Stimulated activated memory B cell treated with anti-CD40 and anti-IgM and Interleukin-4, amounts not matched to agents 10 μg/mL and 1 μg/mL and 100 μg/mL, for 72 hours (primary cell): Measurements from ENCODE around the gene FBXO42.
"Not testable (repeated sequence)": the region's sequence is repeated elsewhere in the genome, so short reads cannot be mapped to it uniquely, and the experiment has no call there.

Experiments
- ATAC-seq: fragments of 150-1000 bp; cut with Tn5 transposase; 2 replicates; pipeline ENCODE4 v1.10.0; 2021
- H3K27ac Mint-ChIP-seq: one replicate; pipeline ENCODE4 v1.8.0; 2022; ENCODE audit warnings: mild to moderate bottlenecking, mixed read lengths
- H3K27me3 Mint-ChIP-seq: one replicate; pipeline ENCODE4 v1.8.0; 2022; ENCODE audit warnings: mixed read lengths
- H3K36me3 Mint-ChIP-seq: one replicate; pipeline ENCODE4 v1.8.0; 2022; ENCODE audit warnings: mixed read lengths
- H3K4me1 Mint-ChIP-seq: one replicate; pipeline ENCODE4 v1.8.0; 2022; ENCODE audit warnings: mixed read lengths
- H3K4me3 Mint-ChIP-seq: one replicate; pipeline ENCODE4 v1.8.0; 2022; ENCODE audit warnings: mild to moderate bottlenecking, moderate library complexity, mixed read lengths
- H3K9me3 Mint-ChIP-seq: one replicate; pipeline ENCODE4 v1.8.0; 2022; ENCODE audit warnings: mixed read lengths

FBXO42 gene

DNA sequence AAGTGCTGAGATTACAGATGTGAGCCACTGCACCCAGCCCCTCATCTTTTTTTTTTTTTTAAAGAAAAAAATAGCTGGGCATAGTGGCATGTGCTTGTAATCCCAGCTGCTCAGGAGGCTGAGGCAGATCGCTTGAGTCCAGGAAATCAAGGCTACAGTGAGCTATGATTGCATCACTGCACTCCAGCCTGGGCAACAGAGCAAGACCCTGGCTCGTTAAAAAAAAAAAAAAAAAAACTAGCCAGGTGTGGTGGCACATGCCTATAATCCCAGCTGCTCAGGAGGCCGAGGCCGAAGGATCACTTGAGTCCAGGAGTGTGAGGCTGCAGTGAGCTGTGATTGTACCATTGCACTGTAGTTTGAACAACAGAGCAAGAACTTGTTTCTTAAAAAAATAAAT lies 28.6 kb upstream of the FBXO42 start:
- Mint-ChIP-seq H3K4me3 (no peak overlapping the region), H3K4me1 (peaks cover 77% of the 10 kb centered on the region), H3K9me3 (no peaks in the 10 kb centered on the region), H3K27me3 (no peaks in the 10 kb centered on the region), H3K27ac (no peak overlapping the region), H3K36me3 (peaks cover 43% of the 10 kb centered on the region)
- ATAC-seq = no peak

DNA sequence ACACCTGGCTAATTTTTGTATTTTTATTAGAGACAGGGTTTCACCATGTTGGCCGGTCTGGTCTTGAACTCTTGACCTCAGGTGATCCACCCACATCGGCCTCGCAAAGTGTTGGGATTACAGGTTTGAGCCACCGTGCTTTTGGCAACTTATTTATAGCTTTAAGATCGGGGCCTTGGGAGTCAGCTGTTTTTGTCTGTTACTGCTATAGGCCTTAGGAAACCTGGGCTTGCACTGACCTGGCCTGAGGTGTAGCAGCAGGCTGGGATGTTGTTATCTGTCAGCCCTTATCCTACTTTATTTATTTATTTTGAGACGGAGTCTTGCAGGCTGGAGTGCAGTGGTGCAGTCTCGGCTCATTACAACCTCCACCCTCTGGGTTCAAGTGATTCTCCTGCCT lies 26.2 kb upstream of the FBXO42 start:
- peaks cover 73% of the 10 kb centered on the region for H3K4me1 Mint-ChIP-seq
- H3K36me3 Mint-ChIP-seq = peaks cover 36% of the 10 kb centered on the region
- no peak overlapping the region for H3K4me3 Mint-ChIP-seq
- H3K27ac Mint-ChIP-seq = peak overlapping the region; percentile 22
- no peaks in the 10 kb centered on the region for H3K9me3 Mint-ChIP-seq
- ATAC-seq = no peak
- H3K27me3 Mint-ChIP-seq = no peaks in the 10 kb centered on the region

- peaks cover 74% of the 10 kb centered on the region for H3K4me1 Mint-ChIP-seq
- no peak overlapping the region for H3K4me3 Mint-ChIP-seq
- ATAC-seq = no peak
- H3K27me3 Mint-ChIP-seq = no peaks in the 10 kb centered on the region
- peaks cover 37% of the 10 kb centered on the region for H3K36me3 Mint-ChIP-seq
- H3K27ac Mint-ChIP-seq = peak overlapping the region; percentile 31
- no peaks in the 10 kb centered on the region for H3K9me3 Mint-ChIP-seq
These were observed 24.7 kb upstream of the FBXO42 start for GRCh38 chr1:16376971-16377370.

DNA sequence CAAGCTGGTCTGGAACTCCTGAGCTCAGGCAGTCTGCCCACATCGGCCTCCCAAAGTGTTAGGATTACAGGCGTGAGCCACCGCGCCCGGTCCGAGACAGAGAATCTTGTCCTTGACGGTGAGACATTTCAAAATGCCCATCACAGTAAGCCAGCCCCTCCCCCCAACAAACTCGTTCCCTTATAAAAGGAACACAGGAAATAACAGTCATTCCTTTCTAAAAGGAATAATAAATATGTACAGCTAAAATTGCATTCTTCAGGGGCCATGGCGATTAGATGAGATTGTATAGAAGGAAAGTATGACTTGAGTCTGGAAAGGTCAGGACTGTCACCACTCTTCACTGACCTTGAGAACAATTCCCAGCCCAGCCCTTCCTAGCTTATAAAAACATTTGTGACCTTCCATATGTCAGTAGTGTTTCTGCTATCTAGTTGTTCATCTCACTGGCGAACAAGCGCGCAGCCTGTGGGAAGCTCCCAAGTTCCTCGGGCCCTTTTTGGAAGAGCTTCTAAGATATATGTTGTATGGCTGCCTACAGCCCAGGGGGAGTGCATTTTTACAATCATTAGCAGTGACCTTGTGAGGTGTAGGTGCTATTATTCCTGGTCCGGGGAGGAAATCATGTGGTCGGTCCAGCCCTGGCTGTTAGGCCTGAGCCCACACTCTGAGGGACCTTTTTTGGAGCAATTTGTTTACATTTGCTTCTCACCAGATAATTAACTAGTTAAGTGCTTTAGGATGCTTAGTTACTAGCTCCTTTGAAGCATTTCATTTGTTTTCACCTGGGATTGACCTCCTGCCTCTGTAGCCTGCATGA lies 23.5 kb upstream of the FBXO42 start:
- no peak for ATAC-seq
- Mint-ChIP-seq H3K4me1 (peaks cover 81% of the 10 kb centered on the region), H3K9me3 (no peaks in the 10 kb centered on the region), H3K27ac (no peak overlapping the region), H3K4me3 (no peak overlapping the region), H3K27me3 (no peaks in the 10 kb centered on the region), H3K36me3 (peaks cover 42% of the 10 kb centered on the region)

DNA sequence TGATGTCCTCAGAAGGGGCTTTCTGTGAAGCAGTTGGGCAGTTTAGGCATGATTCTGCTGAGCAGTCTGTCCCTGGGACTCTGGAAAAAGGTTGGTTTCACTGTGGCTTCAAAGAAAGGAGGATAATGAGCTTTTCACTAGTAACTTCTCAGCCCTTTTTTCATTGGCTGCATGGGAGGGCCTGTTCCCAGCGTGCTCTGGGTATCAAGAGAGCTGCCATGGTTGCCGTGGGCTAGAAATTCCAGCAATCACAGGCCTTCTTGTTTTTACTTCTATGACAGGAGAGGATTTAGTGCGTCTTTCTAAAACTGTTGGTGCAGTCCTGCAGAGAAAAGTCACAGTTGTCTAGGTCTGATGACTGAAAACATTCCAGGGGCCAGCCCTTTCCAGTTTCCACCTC lies 22.0 kb upstream of the FBXO42 start:
- Mint-ChIP-seq H3K4me1 (peaks cover 79% of the 10 kb centered on the region), H3K27me3 (no peaks in the 10 kb centered on the region), H3K27ac (no peak overlapping the region), H3K9me3 (no peaks in the 10 kb centered on the region), H3K4me3 (no peak overlapping the region), H3K36me3 (peaks cover 44% of the 10 kb centered on the region)
- ATAC-seq = no peak

GRCh38 chr1:16372535-16373285 lies 20.4 kb upstream of the FBXO42 start:
- Mint-ChIP-seq H3K27ac (peak overlapping the region; percentile 11), H3K4me1 (peaks cover 79% of the 10 kb centered on the region), H3K36me3 (peaks cover 42% of the 10 kb centered on the region), H3K27me3 (no peaks in the 10 kb centered on the region), H3K9me3 (no peaks in the 10 kb centered on the region), H3K4me3 (peak overlapping the region; percentile 2)
- no peak for ATAC-seq

- peaks cover 69% of the 10 kb centered on the region for H3K4me1 Mint-ChIP-seq
- no peak for ATAC-seq
- H3K27me3 Mint-ChIP-seq = no peaks in the 10 kb centered on the region
- H3K9me3 Mint-ChIP-seq = no peaks in the 10 kb centered on the region
- peaks cover 37% of the 10 kb centered on the region for H3K36me3 Mint-ChIP-seq
- peak overlapping the region; percentile 53 for H3K4me3 Mint-ChIP-seq
- peak overlapping the region; percentile 11 for H3K27ac Mint-ChIP-seq
These were observed 19.4 kb upstream of the FBXO42 start for GRCh38 chr1:16371725-16372124.

- Mint-ChIP-seq H3K27me3 (no peaks in the 10 kb centered on the region), H3K4me3 (peak overlapping the region; percentile 97), H3K36me3 (peaks cover 36% of the 10 kb centered on the region), H3K4me1 (peaks cover 54% of the 10 kb centered on the region), H3K27ac (no peak overlapping the region), H3K9me3 (no peaks in the 10 kb centered on the region)
- ATAC-seq = no peak
These were observed 17.5 kb upstream of the FBXO42 start for GRCh38 chr1:16369821-16370220.

- Mint-ChIP-seq H3K27me3 (no peaks in the 10 kb centered on the region), H3K9me3 (no peaks in the 10 kb centered on the region), H3K4me3 (peak overlapping the region; percentile 97), H3K4me1 (peaks cover 44% of the 10 kb centered on the region), H3K36me3 (peaks cover 27% of the 10 kb centered on the region), H3K27ac (peak overlapping the region; percentile 99)
- no peak for ATAC-seq
These were observed 15.9 kb upstream of the FBXO42 start for GRCh38 chr1:16367968-16368890.

DNA sequence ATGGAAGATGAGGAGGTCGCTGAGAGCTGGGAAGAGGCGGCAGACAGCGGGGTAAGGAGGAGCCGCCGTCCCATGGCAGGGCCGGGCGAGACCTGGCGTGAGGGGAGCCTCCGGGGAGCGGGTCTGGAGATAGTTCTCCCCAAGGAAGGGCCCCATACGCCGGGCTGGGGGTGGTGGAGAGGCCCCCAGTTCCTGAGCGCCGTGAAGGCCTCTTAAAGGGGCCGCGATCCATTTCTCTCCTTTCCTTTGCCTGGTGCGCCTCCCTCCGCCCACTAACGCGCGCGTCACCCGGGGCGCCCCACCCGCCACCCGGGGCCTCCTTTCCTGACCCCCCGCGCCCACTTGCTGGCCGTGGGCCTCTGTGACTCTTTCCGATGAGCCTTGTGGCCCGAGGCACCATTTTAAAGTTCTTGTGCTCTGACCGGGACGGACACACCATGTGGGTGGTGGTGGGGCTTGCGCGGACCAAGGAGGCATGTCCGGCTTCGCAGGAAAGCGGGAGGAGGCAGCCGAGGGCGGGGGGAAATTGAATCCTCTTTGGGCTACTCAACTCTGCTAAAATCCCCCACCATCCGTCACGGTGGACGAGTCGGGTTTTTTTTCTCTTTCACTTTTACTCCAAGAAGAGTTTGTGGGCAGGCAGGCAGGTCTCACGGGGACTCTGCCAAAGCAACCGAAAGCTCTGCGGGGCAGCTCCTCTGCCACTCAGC lies 15.1 kb upstream of the FBXO42 start:
- ATAC-seq = peak; percentile 89
- Mint-ChIP-seq H3K27me3 (no peaks in the 10 kb centered on the region), H3K4me3 (peak overlapping the region; percentile 97), H3K9me3 (no peaks in the 10 kb centered on the region), H3K4me1 (peaks cover 36% of the 10 kb centered on the region), H3K36me3 (peaks cover 19% of the 10 kb centered on the region), H3K27ac (peak overlapping the region; percentile 99)

DNA sequence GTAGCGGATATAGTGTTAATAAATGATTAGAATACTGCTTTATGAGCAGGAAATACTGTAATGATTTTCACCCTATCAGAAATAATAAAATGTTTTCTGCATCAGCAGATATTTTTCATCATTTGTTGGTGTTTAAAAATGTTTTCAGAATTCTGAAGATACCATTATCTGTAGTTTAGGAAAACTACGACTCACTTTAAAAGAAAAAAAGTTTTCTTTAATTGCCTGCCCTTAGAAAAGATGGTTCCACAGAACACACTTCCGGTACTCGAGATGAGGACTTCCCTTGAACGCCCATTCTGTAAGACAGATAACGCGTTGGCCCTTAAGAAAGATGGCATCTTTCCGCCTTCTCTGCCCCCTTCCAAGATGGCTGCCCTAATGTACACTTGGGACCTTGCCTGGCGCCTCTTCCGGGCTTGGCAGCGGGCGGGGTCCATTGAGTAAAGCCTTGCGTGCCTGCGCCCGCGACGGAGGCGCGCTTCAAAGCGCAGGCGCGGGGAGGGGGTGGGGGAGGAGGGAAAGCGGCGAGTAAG lies 14.5 kb upstream of the FBXO42 start, which contains the start of gene SZRD1:
SZRD1 (plus strand) TSS at position 521 of the 536 bp plus-strand sequence. CDS start 16 bp downstream, outside the sequence.
- H3K4me3 Mint-ChIP-seq = peak within 1 kb of the TSS; percentile 97
- peaks cover 13% of the 10 kb centered on the region for H3K36me3 Mint-ChIP-seq
- H3K4me1 Mint-ChIP-seq = peaks cover 30% of the 10 kb centered on the region
- H3K27me3 Mint-ChIP-seq = no peaks in the 10 kb centered on the region
- peak within 1 kb of the TSS; percentile 99 for H3K27ac Mint-ChIP-seq
- no peaks in the 10 kb centered on the region for H3K9me3 Mint-ChIP-seq
- ATAC-seq = peak; percentile 95

DNA sequence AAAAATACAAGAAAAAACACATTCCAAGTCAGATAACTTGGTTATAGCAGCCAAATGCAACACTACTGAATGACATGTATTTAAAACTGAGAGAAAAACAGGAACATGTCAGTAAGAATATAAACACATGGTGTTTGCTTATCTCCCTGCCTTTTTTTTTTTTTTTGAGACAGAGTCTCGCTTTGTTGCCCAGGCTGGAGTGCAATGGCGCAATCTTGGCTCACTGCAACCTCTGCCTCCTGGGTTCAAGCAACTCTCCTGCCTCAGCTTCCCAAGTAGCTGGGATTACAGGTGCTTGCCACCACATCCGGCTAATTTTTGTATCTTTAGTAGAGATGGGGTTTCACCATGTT lies 12.8 kb upstream of the FBXO42 start:
- ATAC-seq, H3K27me3 Mint-ChIP-seq: not testable (repeated sequence)

GRCh38 chr1:16356867-16357266 lies 4.6 kb upstream of the FBXO42 start:
- no peak overlapping the region for H3K4me3 Mint-ChIP-seq
- H3K9me3 Mint-ChIP-seq = no peaks in the 10 kb centered on the region
- no peaks in the 10 kb centered on the region for H3K36me3 Mint-ChIP-seq
- H3K27me3 Mint-ChIP-seq = no peaks in the 10 kb centered on the region
- H3K4me1 Mint-ChIP-seq = peaks cover 3% of the 10 kb centered on the region
- no peak overlapping the region for H3K27ac Mint-ChIP-seq
- ATAC-seq = no peak

More for the DNA sequence above, 12.8 kb upstream of the FBXO42 start:
- H3K4me3 Mint-ChIP-seq, H3K9me3 Mint-ChIP-seq, H3K36me3 Mint-ChIP-seq, H3K27ac Mint-ChIP-seq: not testable (repeated sequence)
- peaks cover 20% of the 10 kb centered on the region for H3K4me1 Mint-ChIP-seq

DNA sequence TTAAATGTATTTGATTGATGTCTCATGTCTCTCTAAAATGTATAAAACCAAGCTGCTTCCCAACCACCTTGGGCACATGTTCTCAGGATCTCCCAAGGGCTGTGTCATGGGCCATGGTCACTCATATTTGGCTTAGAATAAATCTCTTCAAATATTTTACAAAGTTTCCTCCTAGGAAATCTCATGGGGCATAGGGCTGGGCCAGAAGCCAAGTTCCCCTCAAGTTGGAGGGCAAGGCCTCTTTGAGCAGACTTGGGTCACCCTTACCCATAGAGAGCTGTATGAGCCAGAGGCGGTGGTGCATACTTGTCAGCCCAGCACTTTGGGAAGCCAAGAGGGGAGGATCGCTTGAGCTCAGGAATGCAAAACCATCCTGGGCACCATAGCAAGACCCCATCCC lies 2.3 kb upstream of the FBXO42 start:
- H3K4me1 Mint-ChIP-seq = peaks cover 24% of the 10 kb centered on the region
- no peaks in the 10 kb centered on the region for H3K27me3 Mint-ChIP-seq
- H3K9me3 Mint-ChIP-seq = no peaks in the 10 kb centered on the region
- ATAC-seq = no peak
- no peak overlapping the region for H3K27ac Mint-ChIP-seq
- H3K4me3 Mint-ChIP-seq = no peak overlapping the region
- no peaks in the 10 kb centered on the region for H3K36me3 Mint-ChIP-seq
